ENCODE data around the gene RHBDL2. TPM values are rescaled to one million over a fixed set of nuclear protein-coding genes. Genes with fewer than 3 reads are reported as not detected.

Gene RHBDL2
- total and polyA plus RNA-seq, 2 of the 4 experiments (the other 2 are of a cell fraction) = 0.36 to 0.38 TPM

- ChIA-PET POLR2A (ENCODE audit: unreplicated experiment) (no interaction called here), CTCF (no interaction called here)
- intact Hi-C loops (cut with micrococcal nuclease) = no loop called here
- Histone ChIP-seq H2AK5ac (ENCODE audit: low read depth, low read length) (no peak overlapping the region), H3K4me3 (ENCODE audit: insufficient read depth, low read depth, low read length) (no peak overlapping the region), H3K9me1 (ENCODE audit: insufficient read depth, low read length) (no peaks in the 10 kb centered on the region), H3K14ac (replicated peaks; ENCODE audit: low read depth, low read length) (no peak overlapping the region), H4K5ac (ENCODE audit: low read depth, low read length) (no peak overlapping the region), H3K4ac (ENCODE audit: low read depth, low read length) (no peak overlapping the region), H3K27me3 (ENCODE audit: control insufficient read depth, insufficient read depth, low read length) (no peaks in the 10 kb centered on the region), H2BK20ac (ENCODE audit: low read depth, low read length) (no peak overlapping the region), H3K36me3 (ENCODE audit: control insufficient read depth, insufficient read depth, low read length) (peaks cover 28% of the 10 kb centered on the region), H2AFZ (replicated peaks; ENCODE audit: low read length, poor library complexity) (no peak overlapping the region), H3K23ac (ENCODE audit: low read depth, low read length) (no peak overlapping the region), H3K4me2 (ENCODE audit: low read depth, low read length) (no peak overlapping the region), H4K8ac (ENCODE audit: low read depth in 2 of 2, low read length in 2 of 2) (no peak overlapping the region), H3K4me1 (ENCODE audit: control insufficient read depth, insufficient read depth, low read length) (no peaks in the 10 kb centered on the region), H4K91ac (ENCODE audit: insufficient read depth, low read depth, low read length) (no peak overlapping the region), H2BK15ac (ENCODE audit: low read depth, low read length) (no peak overlapping the region), H2BK5ac (ENCODE audit: low read depth, low read length, poor library complexity, severe bottlenecking) (no peak overlapping the region), H2AK9ac (replicated peaks; ENCODE audit: low read depth, low read length, poor library complexity) (no peak overlapping the region), H3K9ac (ENCODE audit: low read depth, low read length) (no peak overlapping the region), H3K27ac (ENCODE audit: insufficient read depth, low read length) (no peak overlapping the region), H2BK120ac (ENCODE audit: low read depth, low read length) (no peak overlapping the region), H3K56ac (ENCODE audit: extremely low read depth, insufficient read depth, low read length) (no peak overlapping the region), H4K20me1 (ENCODE audit: insufficient read depth, low read length) (no peaks in the 10 kb centered on the region; the same call in 1 of the 2 replicates), H3K79me1 (ENCODE audit: low read depth in 1 of 2, low read length in 2 of 2) (peaks cover 18 to 31% of the 10 kb centered on the region in 2 experiments), H3K9me3 (ENCODE audit: control insufficient read depth, insufficient read depth, low read length) (no peaks in the 10 kb centered on the region), H3K18ac (ENCODE audit: low read depth, low read length) (no peak overlapping the region)
- TF ChIP-seq BHLHE40 (IDR thresholded peaks at IDR 0.05; ENCODE audit: low read depth, low read length) (no peak), MAZ (IDR thresholded peaks at IDR 0.05; ENCODE audit: borderline replicate concordance, low read depth, low read length) (no peak), CEBPB (IDR thresholded peaks at IDR 0.05; ENCODE audit: low read depth, low read length) (no peak)
- TF ChIP-seq, protein P1, sequence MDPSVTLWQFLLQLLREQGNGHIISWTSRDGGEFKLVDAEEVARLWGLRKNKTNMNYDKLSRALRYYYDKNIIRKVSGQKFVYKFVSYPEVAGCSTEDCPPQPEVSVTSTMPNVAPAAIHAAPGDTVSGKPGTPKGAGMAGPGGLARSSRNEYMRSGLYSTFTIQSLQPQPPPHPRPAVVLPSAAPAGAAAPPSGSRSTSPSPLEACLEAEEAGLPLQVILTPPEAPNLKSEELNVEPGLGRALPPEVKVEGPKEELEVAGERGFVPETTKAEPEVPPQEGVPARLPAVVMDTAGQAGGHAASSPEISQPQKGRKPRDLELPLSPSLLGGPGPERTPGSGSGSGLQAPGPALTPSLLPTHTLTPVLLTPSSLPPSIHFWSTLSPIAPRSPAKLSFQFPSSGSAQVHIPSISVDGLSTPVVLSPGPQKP (IDR thresholded peaks at IDR 0.05; ENCODE audit: borderline replicate concordance, low read depth, low read length) = no peak
- DNase-seq (no peak), ATAC-seq (ENCODE audit: low read depth) (no peak)
- dilution Hi-C loops (cut with HindIII; ENCODE audit: low sequenced_read_pairs, unreplicated experiment) = no loop called here
- in situ Hi-C loops (cut with MboI; ENCODE audit: low sequenced_read_pairs) = loop anchor here (25.0 kb wide), 1 partner anchor 685 kb away; no protein-coding TSS in a partner anchor
- no CpG with 5 or more reads among the region's 4 CpGs for WGBS, 2 experiments (ENCODE audit: extremely low coverage in 2 of 2, insufficient read length in 1 of 2)
- no TSS peak for BruUV-seq (replicated peaks)
These were observed 88.8 kb downstream of the RHBDL2 start for GRCh38 chr1:38852780-38853179.

Measured in IMR-90 (cell line).